T-helper 1 cell treated with Interleukin-12 subunit alpha and Interleukin-12 subunit beta and Interleukin-4 antibody, amounts not matched to agents 30 μg/mL and 1 μg/mL, for 36 hours (primary cell): ENCODE results near the gene ZNF160.
"Not testable (repeated sequence)": the region's sequence is repeated elsewhere in the genome, so short reads cannot be mapped to it uniquely, and the experiment has no call there.

Experiments used
- H3K27ac Mint-ChIP-seq: one replicate; pipeline ENCODE4 v1.8.0; 2021; ENCODE audit warnings: mild to moderate bottlenecking, mixed read lengths
- H3K27me3 Mint-ChIP-seq: one replicate; pipeline ENCODE4 v1.8.0; 2021; ENCODE audit warnings: low read depth, mixed read lengths
- H3K36me3 Mint-ChIP-seq: one replicate; pipeline ENCODE4 v1.8.0; 2021; ENCODE audit warnings: low read depth, mixed read lengths
- H3K4me1 Mint-ChIP-seq: one replicate; pipeline ENCODE4 v1.8.0; 2021; ENCODE audit warnings: low read depth, mixed read lengths
- H3K4me3 Mint-ChIP-seq: one replicate; pipeline ENCODE4 v1.8.0; 2021; ENCODE audit warnings: mild to moderate bottlenecking, moderate library complexity, mixed read lengths
- H3K9me3 Mint-ChIP-seq: one replicate; pipeline ENCODE4 v1.8.0; 2021; ENCODE audit warnings: mixed read lengths

Gene ZNF160

GRCh38 chr19:53076984-53077383 lies 26.2 kb downstream of the ZNF160 start:
- Mint-ChIP-seq H3K4me3 (no peak overlapping the region), H3K36me3 (peaks cover 94% of the 10 kb centered on the region), H3K4me1 (no peaks in the 10 kb centered on the region), H3K27me3 (no peaks in the 10 kb centered on the region), H3K9me3 (peaks cover 80% of the 10 kb centered on the region), H3K27ac (no peak overlapping the region)

- Mint-ChIP-seq H3K36me3 (peaks cover 64% of the 10 kb centered on the region), H3K4me3 (no peak overlapping the region), H3K27ac (no peak overlapping the region), H3K27me3 (no peaks in the 10 kb centered on the region), H3K9me3 (peaks cover 63% of the 10 kb centered on the region), H3K4me1 (no peaks in the 10 kb centered on the region)
Observed at GRCh38 chr19:53068834-53069233, 34.4 kb downstream of the ZNF160 start.

GRCh38 chr19:53068199-53068598 lies 35.0 kb downstream of the ZNF160 start:
- H3K4me3 Mint-ChIP-seq: no peak overlapping the region
- no peaks in the 10 kb centered on the region for H3K27me3 Mint-ChIP-seq
- peaks cover 61% of the 10 kb centered on the region for H3K36me3 Mint-ChIP-seq
- no peak overlapping the region for H3K27ac Mint-ChIP-seq
- H3K9me3 Mint-ChIP-seq: peaks cover 67% of the 10 kb centered on the region
- H3K4me1 Mint-ChIP-seq: no peaks in the 10 kb centered on the region

- Mint-ChIP-seq H3K36me3 (peaks cover 5% of the 10 kb centered on the region), H3K27me3 (no peaks in the 10 kb centered on the region), H3K4me3 (no peak overlapping the region), H3K27ac (no peak overlapping the region), H3K4me1 (no peaks in the 10 kb centered on the region), H3K9me3 (peaks cover 58% of the 10 kb centered on the region)
Observed at GRCh38 chr19:53057904-53058580, 45.2 kb downstream of the ZNF160 start.

GRCh38 chr19:53055117-53055516 lies 48.1 kb downstream of the ZNF160 start:
- Mint-ChIP-seq H3K27ac (no peak overlapping the region), H3K36me3 (no peaks in the 10 kb centered on the region), H3K4me1 (no peaks in the 10 kb centered on the region), H3K27me3 (no peaks in the 10 kb centered on the region), H3K9me3 (peaks cover 61% of the 10 kb centered on the region), H3K4me3 (no peak overlapping the region)

- Mint-ChIP-seq H3K9me3 (peaks cover 48% of the 10 kb centered on the region), H3K4me3 (no peak overlapping the region), H3K27ac (no peak overlapping the region), H3K27me3 (no peaks in the 10 kb centered on the region), H3K4me1 (no peaks in the 10 kb centered on the region), H3K36me3 (peaks cover 3% of the 10 kb centered on the region)
Observed at GRCh38 chr19:53047379-53047778, 55.8 kb downstream of the ZNF160 start.

GRCh38 chr19:53045536-53045935 lies 57.7 kb downstream of the ZNF160 start:
- Mint-ChIP-seq H3K27ac (no peak overlapping the region), H3K9me3 (peaks cover 47% of the 10 kb centered on the region), H3K36me3 (peaks cover 3% of the 10 kb centered on the region), H3K4me1 (no peaks in the 10 kb centered on the region), H3K27me3 (no peaks in the 10 kb centered on the region), H3K4me3 (no peak overlapping the region)

- Mint-ChIP-seq H3K27ac (no peak overlapping the region), H3K36me3 (peaks cover 2% of the 10 kb centered on the region), H3K9me3 (peaks cover 56% of the 10 kb centered on the region)
Observed at GRCh38 chr19:53041366-53041765, 61.9 kb downstream of the ZNF160 start.

GRCh38 chr19:53037101-53038097 lies 65.8 kb downstream of the ZNF160 start:
- H3K27me3 Mint-ChIP-seq: no peaks in the 10 kb centered on the region

More at GRCh38 chr19:53041366-53041765, 61.9 kb downstream of the ZNF160 start:
- H3K4me1 Mint-ChIP-seq: no peaks in the 10 kb centered on the region
- H3K4me3 Mint-ChIP-seq: no peak overlapping the region
- no peaks in the 10 kb centered on the region for H3K27me3 Mint-ChIP-seq

GRCh38 chr19:53034948-53035675 lies 68.1 kb downstream of the ZNF160 start:
- no peaks in the 10 kb centered on the region for H3K4me1 Mint-ChIP-seq
- no peak overlapping the region for H3K27ac Mint-ChIP-seq
- H3K36me3 Mint-ChIP-seq: peaks cover 2% of the 10 kb centered on the region
- no peak overlapping the region for H3K4me3 Mint-ChIP-seq
- no peaks in the 10 kb centered on the region for H3K27me3 Mint-ChIP-seq
- H3K9me3 Mint-ChIP-seq: peaks cover 56% of the 10 kb centered on the region

More at GRCh38 chr19:53037101-53038097, 65.8 kb downstream of the ZNF160 start:
- H3K36me3 Mint-ChIP-seq: peaks cover 2% of the 10 kb centered on the region
- no peak overlapping the region for H3K4me3 Mint-ChIP-seq
- no peaks in the 10 kb centered on the region for H3K4me1 Mint-ChIP-seq
- H3K27ac Mint-ChIP-seq: no peak overlapping the region
- peaks cover 65% of the 10 kb centered on the region for H3K9me3 Mint-ChIP-seq

- Mint-ChIP-seq H3K9me3 (peaks cover 60% of the 10 kb centered on the region), H3K4me3 (no peak overlapping the region), H3K36me3 (peaks cover 2% of the 10 kb centered on the region), H3K27me3 (no peaks in the 10 kb centered on the region), H3K4me1 (no peaks in the 10 kb centered on the region), H3K27ac (no peak overlapping the region)
Observed at GRCh38 chr19:53034054-53034453, 69.2 kb downstream of the ZNF160 start.

GRCh38 chr19:53028306-53028705 lies 74.9 kb downstream of the ZNF160 start:
- H3K27ac Mint-ChIP-seq, H3K36me3 Mint-ChIP-seq, H3K4me1 Mint-ChIP-seq, H3K4me3 Mint-ChIP-seq, H3K27me3 Mint-ChIP-seq: not testable (repeated sequence)
- peaks cover 52% of the 10 kb centered on the region for H3K9me3 Mint-ChIP-seq

GRCh38 chr19:53019684-53020083 lies 83.5 kb downstream of the ZNF160 start:
- Mint-ChIP-seq H3K4me3 (no peak overlapping the region), H3K27ac (no peak overlapping the region), H3K36me3 (no peaks in the 10 kb centered on the region), H3K27me3 (no peaks in the 10 kb centered on the region), H3K4me1 (no peaks in the 10 kb centered on the region), H3K9me3 (peaks cover 57% of the 10 kb centered on the region)
